ENCODE results near the gene FXYD6. TPM values are rescaled to one million over a fixed set of nuclear protein-coding genes. Genes with fewer than 3 reads are reported as not detected.

Gene FXYD6
- total RNA-seq, 1 experiment from 2014 or later, result 12.2 TPM

DNA sequence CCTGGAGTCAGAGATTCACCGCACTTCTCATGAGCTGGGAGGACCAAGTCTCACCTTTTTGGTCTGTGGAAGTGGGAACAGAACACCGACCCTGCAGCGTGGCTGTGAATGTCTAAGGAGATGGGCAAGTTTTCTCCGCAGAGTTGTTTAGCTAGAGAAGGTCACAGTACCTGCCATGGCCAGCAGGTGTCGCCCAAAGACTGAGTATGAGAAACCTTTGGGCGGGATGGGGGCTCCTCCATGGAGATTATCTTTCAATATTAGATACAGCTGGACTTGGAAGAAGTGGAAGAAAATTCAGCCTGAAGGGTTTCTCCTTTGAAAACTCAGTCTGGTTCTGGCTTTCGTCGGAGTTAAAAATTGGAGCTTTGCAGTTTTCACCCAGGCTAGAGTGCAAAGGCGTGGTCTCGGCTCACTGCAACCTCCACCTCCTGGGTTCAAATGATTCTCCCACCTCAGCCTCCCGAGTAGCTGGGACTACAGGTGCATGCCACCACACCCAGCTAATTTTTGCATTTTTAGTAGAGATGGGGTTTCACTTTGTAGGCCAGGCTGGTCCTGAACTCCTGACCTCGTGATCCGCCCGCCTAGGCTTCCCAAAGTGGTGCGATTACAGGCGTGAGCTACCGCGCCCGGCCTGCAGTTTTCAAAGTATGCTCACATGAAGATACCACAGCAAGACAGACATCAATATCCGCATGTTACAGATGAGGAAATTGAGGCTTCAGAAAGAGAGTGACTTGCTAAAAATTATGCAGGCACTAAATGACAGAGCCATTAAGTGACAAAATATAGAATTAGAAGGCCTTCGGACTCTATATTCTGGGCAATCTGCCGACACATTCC is 68.8 kb downstream of the FXYD6 start:
- no TSS peak for BruUV-seq (replicated peaks)
- Histone ChIP-seq H3K36me3 (ENCODE audit: insufficient read depth, low read length, poor library complexity, severe bottlenecking) (no peaks in the 10 kb centered on the region), H3K27me3 (replicated peaks; ENCODE audit: insufficient read depth, low read depth, low read length, poor library complexity) (peaks cover 3% of the 10 kb centered on the region), H3K27ac (ENCODE audit: low read depth, low read length, poor library complexity, severe bottlenecking) (no peak overlapping the region), H3K9me3 (ENCODE audit: low read depth, low read length, poor library complexity, severe bottlenecking) (no peaks in the 10 kb centered on the region), H3K4me3 (ENCODE audit: low read depth, low read length, poor library complexity, severe bottlenecking) (no peak overlapping the region), H3K4me1 (ENCODE audit: insufficient read depth, low read length, poor library complexity, severe bottlenecking) (peaks cover 11% of the 10 kb centered on the region)
- peak; percentile 83 for DNase-seq (ENCODE audit: low spot score)
- ChIA-PET CTCF (interaction anchor here (0.5 to 3.1 kb wide), 13 partner anchors 9 to 381 kb away, joined by 3 to 59 read pairs (median 4); no protein-coding TSS in a partner anchor), POLR2A (ENCODE audit: low non-redundant PET) (interaction anchor here (0.5 to 1.0 kb wide), 2 partner anchors 14 to 139 kb away, joined by 3 to 8 read pairs; no protein-coding TSS in a partner anchor)
- TF ChIP-seq EZH2 (IDR thresholded peaks at IDR 0.05; ENCODE audit: borderline replicate concordance, low read depth, low read length, poor library complexity, severe bottlenecking), result no peak
- peak; percentile 93 for TF ChIP-seq CTCF (conservative IDR thresholded peaks at IDR 0.05; ENCODE audit: low read depth, low read length)
- intact Hi-C loops (cut with micrococcal nuclease; ENCODE audit: unreplicated experiment), result loop anchor here (2.0 kb wide), 1 partner anchor 381 kb away; no protein-coding TSS in a partner anchor

DNA sequence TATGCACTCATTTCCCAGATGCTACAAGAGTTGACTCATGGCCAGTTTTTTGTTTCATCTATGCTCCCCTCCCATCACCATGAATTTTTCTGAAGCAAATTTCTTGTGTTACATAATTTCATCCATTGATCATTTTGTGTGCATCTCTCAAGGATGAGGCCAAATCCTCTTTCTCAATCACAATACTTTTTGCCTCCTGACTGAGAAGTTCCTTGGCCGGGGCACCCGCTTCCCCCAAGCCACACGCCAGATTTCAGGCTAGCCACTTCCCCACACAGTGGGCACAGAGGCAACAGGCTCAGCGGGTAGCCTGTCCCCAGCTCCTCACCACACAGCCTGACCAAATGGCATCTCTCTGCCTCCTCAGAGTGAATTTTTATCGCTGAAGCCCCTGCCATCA is 69.6 kb downstream of the FXYD6 start:
- H3K4me1 ChIP-seq (ENCODE audit: insufficient read depth, low read length, poor library complexity, severe bottlenecking), result peaks cover 11% of the 10 kb centered on the region
- TF ChIP-seq CTCF (conservative IDR thresholded peaks at IDR 0.05; ENCODE audit: low read depth, low read length) (no peak), EZH2 (IDR thresholded peaks at IDR 0.05; ENCODE audit: borderline replicate concordance, low read depth, low read length, poor library complexity, severe bottlenecking) (no peak)
- no TSS peak for BruUV-seq (replicated peaks)
- POLR2A ChIA-PET (ENCODE audit: low non-redundant PET), result interaction anchor here (1.0 kb wide), 1 partner anchor 140 kb away, joined by 3 read pairs; no protein-coding TSS in a partner anchor
- no peak overlapping the region for H3K27ac ChIP-seq (ENCODE audit: low read depth, low read length, poor library complexity, severe bottlenecking)
- H3K9me3 ChIP-seq (ENCODE audit: low read depth, low read length, poor library complexity, severe bottlenecking), result no peaks in the 10 kb centered on the region
- H3K4me3 ChIP-seq (ENCODE audit: low read depth, low read length, poor library complexity, severe bottlenecking), result no peak overlapping the region
- CTCF ChIA-PET, result interaction anchor here (0.6 to 3.1 kb wide), 11 partner anchors 8 to 380 kb away, joined by 3 to 59 read pairs (median 6); no protein-coding TSS in a partner anchor
- no peaks in the 10 kb centered on the region for H3K36me3 ChIP-seq (ENCODE audit: insufficient read depth, low read length, poor library complexity, severe bottlenecking)
- no peak for DNase-seq (ENCODE audit: low spot score)
- peaks cover 3% of the 10 kb centered on the region for H3K27me3 ChIP-seq (replicated peaks; ENCODE audit: insufficient read depth, low read depth, low read length, poor library complexity)
- intact Hi-C loops (cut with micrococcal nuclease; ENCODE audit: unreplicated experiment), result no loop called here

DNA sequence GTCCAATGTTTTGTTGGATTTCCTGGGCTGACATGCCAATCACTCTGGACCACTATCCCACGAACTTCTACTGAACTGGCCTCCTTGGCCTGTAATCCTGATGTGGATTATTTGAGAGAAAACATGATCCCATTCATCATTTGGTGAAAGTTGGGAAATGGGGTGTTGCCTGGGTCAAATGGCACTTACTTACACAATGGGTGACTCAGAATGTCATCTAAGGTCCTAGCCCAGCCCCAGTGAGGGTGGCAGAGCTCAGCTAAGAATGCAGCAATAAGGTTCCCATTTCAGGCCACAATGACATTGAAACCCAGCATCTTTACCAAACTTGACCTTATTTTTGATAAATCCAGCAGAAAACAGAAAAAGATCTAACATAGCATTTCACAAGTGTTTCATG is 71.4 kb downstream of the FXYD6 start:
- Histone ChIP-seq H3K27ac (ENCODE audit: low read depth, low read length, poor library complexity, severe bottlenecking) (no peak overlapping the region), H3K4me3 (ENCODE audit: low read depth, low read length, poor library complexity, severe bottlenecking) (no peak overlapping the region), H3K36me3 (ENCODE audit: insufficient read depth, low read length, poor library complexity, severe bottlenecking) (no peaks in the 10 kb centered on the region), H3K27me3 (replicated peaks; ENCODE audit: insufficient read depth, low read depth, low read length, poor library complexity) (peaks cover 15% of the 10 kb centered on the region), H3K4me1 (ENCODE audit: insufficient read depth, low read length, poor library complexity, severe bottlenecking) (peaks cover 11% of the 10 kb centered on the region), H3K9me3 (ENCODE audit: low read depth, low read length, poor library complexity, severe bottlenecking) (no peaks in the 10 kb centered on the region)
- no TSS peak for BruUV-seq (replicated peaks)
- ChIA-PET CTCF (no interaction called here), POLR2A (ENCODE audit: low non-redundant PET) (no interaction called here)
- intact Hi-C loops (cut with micrococcal nuclease; ENCODE audit: unreplicated experiment), result no loop called here
- TF ChIP-seq EZH2 (IDR thresholded peaks at IDR 0.05; ENCODE audit: borderline replicate concordance, low read depth, low read length, poor library complexity, severe bottlenecking), result no peak
- TF ChIP-seq CTCF (conservative IDR thresholded peaks at IDR 0.05; ENCODE audit: low read depth, low read length), result no peak
- DNase-seq (ENCODE audit: low spot score), result no peak

All from A673 (cell line).